IPS-15b (cell line): ENCODE measurements around the gene PDE3A.

Experiments used
- H3K27me3 ChIP-seq: one replicate; pipeline ENCODE4 v1.6.1; 2013; ENCODE audit warnings: low read length; ENCODE audit not compliant: control insufficient read depth, insufficient read depth
- H3K36me3 ChIP-seq: one replicate; pipeline ENCODE4 v1.6.1; 2013; ENCODE audit warnings: low read length; ENCODE audit not compliant: control insufficient read depth, insufficient read depth
- H3K4me1 ChIP-seq: one replicate; pipeline ENCODE4 v1.6.1; 2013; ENCODE audit warnings: mild to moderate bottlenecking, low read length; ENCODE audit not compliant: control insufficient read depth, insufficient read depth
- H3K4me3 ChIP-seq: one replicate; pipeline ENCODE4 v1.5.1; 2013; ENCODE audit warnings: low read depth, low read length
- H3K9ac ChIP-seq: one replicate; pipeline ENCODE4 v1.6.1; 2013; ENCODE audit warnings: low read depth, mild to moderate bottlenecking, low read length
- H3K9me3 ChIP-seq: one replicate; pipeline ENCODE4 v1.6.1; 2013; ENCODE audit warnings: mild to moderate bottlenecking, low read length; ENCODE audit not compliant: control insufficient read depth, insufficient read depth

PDE3A gene

DNA sequence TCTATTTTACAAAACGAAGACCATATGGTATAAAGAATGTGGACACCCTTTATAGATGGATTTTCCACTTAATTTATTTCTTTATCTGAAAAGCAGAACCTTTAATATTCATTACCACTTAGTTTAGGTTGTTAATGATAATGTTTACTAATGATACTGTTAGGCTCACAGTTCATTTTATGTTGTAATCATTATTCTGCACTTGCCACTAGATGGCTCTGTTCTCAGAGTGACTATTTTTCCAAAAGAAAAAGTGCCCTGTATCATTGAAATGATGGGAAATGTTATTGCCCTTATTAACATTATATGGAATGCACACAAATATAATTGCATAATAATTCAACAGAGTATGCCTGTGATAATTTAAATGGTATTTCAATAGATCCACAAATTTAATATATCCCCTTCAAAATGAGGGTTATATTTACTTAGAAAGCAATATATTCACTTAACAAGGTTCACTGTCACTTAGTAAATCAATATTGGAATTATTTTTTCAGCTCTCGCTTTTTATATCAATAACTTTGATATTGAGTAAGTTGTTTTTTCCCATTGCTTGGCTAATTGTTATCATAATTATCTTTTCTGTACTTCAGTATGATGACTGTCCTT is 95.7 kb downstream of the PDE3A start:
- Histone ChIP-seq H3K27me3 (no peaks in the 10 kb centered on the region), H3K4me3 (no peak overlapping the region), H3K4me1 (peaks cover 8% of the 10 kb centered on the region), H3K9ac (no peak overlapping the region), H3K36me3 (no peaks in the 10 kb centered on the region), H3K9me3 (no peaks in the 10 kb centered on the region)

DNA sequence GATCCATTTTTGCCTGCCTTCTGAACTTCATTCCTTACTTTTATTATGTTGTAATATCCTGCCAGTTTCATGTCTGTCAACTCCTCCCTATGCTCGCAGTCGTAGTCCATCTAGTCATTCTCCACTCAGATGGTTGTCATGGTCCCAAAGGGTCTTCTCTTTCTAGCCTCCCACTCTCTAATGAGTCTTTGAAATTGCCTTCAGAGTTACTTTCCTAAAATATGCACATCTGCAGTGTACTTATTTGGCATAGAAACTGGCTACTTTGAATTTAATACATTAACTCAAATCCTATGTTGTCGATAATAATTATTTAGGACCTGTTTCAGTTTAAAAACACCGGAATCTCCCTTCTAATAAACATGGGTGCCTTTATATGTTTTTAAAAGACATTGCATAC is 101.0 kb downstream of the PDE3A start:
- H3K9ac ChIP-seq = no peak overlapping the region
- peaks cover 5% of the 10 kb centered on the region for H3K4me1 ChIP-seq
- H3K27me3 ChIP-seq = no peaks in the 10 kb centered on the region

DNA sequence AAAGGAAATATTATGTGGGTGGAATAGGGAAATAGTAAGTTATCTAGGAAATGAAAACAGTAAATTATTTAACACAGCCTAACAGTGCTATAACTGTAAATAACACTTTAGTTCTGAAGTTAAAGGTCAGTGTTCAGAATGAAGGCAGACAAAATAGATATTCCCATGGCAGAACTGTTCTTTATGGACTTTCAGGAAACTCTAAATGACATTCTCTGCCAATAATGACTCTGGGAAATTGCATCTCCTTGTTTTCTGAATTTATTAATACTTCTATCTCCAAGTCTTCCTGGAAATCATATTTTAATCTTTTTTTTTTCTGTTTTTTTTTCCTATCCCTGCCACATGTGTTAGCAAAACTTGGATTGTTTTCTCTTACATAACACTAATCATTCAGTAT is 101.4 kb downstream of the PDE3A start:
- peaks cover 5% of the 10 kb centered on the region for H3K4me1 ChIP-seq
- no peak overlapping the region for H3K9ac ChIP-seq
- no peaks in the 10 kb centered on the region for H3K36me3 ChIP-seq
- no peaks in the 10 kb centered on the region for H3K9me3 ChIP-seq
- no peak overlapping the region for H3K4me3 ChIP-seq
- H3K27me3 ChIP-seq = no peaks in the 10 kb centered on the region

More for the DNA sequence above, 101.0 kb downstream of the PDE3A start:
- Histone ChIP-seq H3K36me3 (no peaks in the 10 kb centered on the region), H3K4me3 (no peak overlapping the region), H3K9me3 (no peaks in the 10 kb centered on the region)

DNA sequence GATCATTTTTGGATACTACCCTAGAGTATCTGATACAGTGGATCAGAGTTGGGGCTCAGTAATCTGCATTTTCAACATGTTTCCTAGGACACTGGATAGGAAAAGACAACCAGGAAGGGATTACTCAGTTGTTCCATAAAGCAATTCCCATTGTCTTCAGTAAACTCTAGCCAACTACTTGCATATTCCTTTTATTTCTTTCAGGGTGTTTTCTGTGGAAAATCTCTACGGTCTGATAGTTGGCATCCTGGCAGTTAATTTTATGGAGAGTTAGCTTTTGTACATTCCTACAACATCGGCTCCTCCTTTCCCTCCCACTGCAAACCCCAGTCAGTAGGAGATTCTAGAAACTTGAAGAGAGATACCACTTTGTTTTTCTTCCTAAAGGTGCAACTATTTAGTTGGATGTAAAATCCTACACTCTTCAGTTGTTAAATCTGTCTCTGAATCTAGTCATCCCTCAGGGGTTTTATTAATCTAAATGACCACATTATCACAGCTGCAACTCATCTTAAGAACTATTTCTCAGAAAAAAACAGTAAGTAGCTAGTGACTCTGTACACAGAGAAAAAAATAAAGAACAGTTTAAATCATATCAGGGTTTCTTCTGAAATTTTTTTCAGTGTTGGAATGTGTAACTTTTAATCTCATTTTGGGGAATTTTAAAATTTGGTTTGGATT is 103.9 kb downstream of the PDE3A start:
- H3K4me1 ChIP-seq = peaks cover 5% of the 10 kb centered on the region
- no peaks in the 10 kb centered on the region for H3K27me3 ChIP-seq
- no peak overlapping the region for H3K4me3 ChIP-seq
- no peaks in the 10 kb centered on the region for H3K9me3 ChIP-seq
- H3K9ac ChIP-seq = no peak overlapping the region
- no peaks in the 10 kb centered on the region for H3K36me3 ChIP-seq

DNA sequence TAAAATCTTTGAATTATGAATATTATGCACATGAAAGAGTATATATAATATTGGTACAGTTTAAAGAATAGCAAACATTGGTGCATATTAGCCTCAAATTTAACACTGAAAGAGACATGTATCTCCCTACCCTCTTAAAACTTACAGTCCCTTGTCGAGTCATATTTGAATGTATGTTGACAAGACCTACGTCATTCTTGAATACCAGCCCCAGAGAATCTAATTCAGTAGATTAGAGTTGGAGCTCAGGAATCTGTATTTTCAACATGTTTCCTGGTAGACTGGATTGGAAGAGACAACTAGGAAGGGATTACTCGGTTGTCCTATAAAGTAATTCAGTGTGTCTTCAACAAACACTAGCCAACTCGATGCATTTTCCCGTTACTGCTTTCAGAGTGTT is 104.8 kb downstream of the PDE3A start:
- H3K36me3 ChIP-seq = no peaks in the 10 kb centered on the region
- H3K4me3 ChIP-seq = no peak overlapping the region
- H3K4me1 ChIP-seq = peaks cover 5% of the 10 kb centered on the region
- no peaks in the 10 kb centered on the region for H3K27me3 ChIP-seq
- no peaks in the 10 kb centered on the region for H3K9me3 ChIP-seq
- H3K9ac ChIP-seq = no peak overlapping the region

DNA sequence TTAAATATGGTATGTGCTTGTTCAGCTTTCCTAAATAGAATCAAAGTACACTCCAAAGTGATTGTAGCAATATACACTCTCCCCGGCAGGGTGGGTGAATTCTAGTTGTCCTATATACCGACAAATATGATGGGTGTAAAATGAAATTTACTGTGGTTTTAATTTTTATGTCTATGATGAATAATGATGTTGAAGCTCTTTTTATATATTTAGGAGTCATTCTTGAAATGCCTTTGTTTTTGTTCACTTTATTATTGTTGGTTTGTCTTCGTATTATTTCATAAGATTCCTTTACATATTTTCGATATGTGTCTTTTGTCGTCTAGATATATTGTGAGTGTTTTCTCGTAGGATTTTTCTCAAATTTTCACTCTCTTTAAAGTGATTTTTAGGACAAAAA is 105.7 kb downstream of the PDE3A start:
- H3K36me3 ChIP-seq = no peaks in the 10 kb centered on the region
- H3K4me1 ChIP-seq = peaks cover 5% of the 10 kb centered on the region
- H3K9ac ChIP-seq = no peak overlapping the region
- H3K4me3 ChIP-seq = no peak overlapping the region
- H3K9me3 ChIP-seq = no peaks in the 10 kb centered on the region
- no peaks in the 10 kb centered on the region for H3K27me3 ChIP-seq

DNA sequence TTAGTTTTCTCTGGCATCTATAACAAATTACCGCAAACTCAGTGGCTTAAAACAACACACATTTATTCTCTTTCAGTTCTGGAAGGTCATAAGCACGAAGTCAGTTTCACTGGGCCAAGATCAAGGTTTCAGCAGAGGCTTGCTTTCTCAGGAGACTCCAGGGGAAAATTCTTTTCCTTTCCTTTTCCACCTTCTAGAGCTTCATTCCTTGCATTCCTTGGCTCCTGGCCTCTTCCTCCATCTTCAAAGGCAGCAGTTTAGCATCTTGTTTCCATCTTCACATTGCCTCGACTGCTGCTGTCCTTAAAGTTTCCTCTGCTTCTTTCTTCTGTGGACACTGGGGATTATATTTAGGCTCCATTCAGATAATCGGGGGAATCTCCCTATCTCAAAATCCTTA is 106.1 kb downstream of the PDE3A start:
- Histone ChIP-seq H3K27me3 (no peaks in the 10 kb centered on the region), H3K4me3 (no peak overlapping the region), H3K9me3 (no peaks in the 10 kb centered on the region), H3K4me1 (peaks cover 5% of the 10 kb centered on the region), H3K36me3 (no peaks in the 10 kb centered on the region), H3K9ac (no peak overlapping the region)

DNA sequence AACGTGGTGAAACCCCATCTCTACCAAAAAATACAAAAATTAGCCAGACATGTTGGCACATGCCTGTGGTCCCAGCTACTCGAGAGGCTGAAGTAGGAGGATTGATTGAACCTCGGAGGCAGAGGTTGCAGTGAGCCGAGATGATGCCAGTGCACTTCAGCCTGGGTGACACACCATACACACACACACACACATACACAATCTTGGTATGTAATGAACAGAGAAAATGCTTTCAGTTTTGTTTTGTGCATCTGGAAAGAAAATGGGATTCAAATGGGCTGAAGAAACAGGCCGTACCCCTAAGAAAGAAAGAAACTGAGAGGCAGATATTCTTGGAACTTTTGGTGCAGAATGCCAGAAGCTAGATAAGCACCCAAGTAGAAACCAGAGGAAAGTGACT is 107.2 kb downstream of the PDE3A start:
- no peak overlapping the region for H3K9ac ChIP-seq
- H3K9me3 ChIP-seq = no peaks in the 10 kb centered on the region
- peaks cover 5% of the 10 kb centered on the region for H3K4me1 ChIP-seq
- no peaks in the 10 kb centered on the region for H3K36me3 ChIP-seq
- H3K27me3 ChIP-seq = no peaks in the 10 kb centered on the region
- H3K4me3 ChIP-seq = no peak overlapping the region

DNA sequence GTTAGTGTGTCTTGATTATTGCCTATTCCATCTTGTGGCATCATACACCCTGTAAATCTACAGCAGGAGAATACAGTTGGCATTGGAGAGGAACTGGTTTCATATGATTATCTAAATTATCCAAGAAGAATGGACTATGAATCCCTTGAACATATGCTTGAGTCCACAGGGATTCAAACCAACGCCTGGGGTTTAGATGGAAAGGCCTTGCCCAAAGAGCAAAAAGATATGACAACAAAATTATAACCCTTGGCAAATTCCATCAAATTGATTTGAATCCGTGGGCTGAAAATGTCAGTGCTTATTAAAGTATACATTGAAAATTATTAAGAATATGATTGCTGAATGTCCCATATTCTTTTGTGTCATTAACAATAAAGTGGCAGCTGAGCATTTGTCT is 108.2 kb downstream of the PDE3A start:
- Histone ChIP-seq H3K9me3 (no peaks in the 10 kb centered on the region), H3K9ac (no peak overlapping the region), H3K4me3 (no peak overlapping the region), H3K4me1 (peaks cover 5% of the 10 kb centered on the region), H3K36me3 (no peaks in the 10 kb centered on the region), H3K27me3 (no peaks in the 10 kb centered on the region)

DNA sequence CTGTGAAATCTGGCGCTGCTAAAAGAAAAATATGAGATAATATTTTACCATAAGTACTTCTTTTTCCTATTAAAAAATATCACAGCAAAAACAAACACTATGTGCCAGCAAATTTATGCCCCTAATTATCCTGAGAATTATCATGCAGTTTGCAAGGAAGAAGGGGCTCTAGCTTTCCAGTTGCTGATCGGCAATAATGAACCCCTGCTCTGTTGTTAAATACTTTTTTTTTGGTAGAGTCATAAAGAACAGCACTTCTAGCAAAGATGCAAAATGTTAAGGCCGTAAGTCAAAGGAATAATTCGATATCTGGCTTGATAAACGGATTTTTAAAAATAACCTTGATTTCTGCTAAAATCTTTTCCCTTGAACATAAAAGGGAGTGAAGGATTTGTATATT is 108.9 kb downstream of the PDE3A start:
- H3K4me3 ChIP-seq = no peak overlapping the region
- H3K36me3 ChIP-seq = no peaks in the 10 kb centered on the region
- H3K9me3 ChIP-seq = no peaks in the 10 kb centered on the region
- no peak overlapping the region for H3K9ac ChIP-seq
- H3K27me3 ChIP-seq = no peaks in the 10 kb centered on the region
- H3K4me1 ChIP-seq = peaks cover 2% of the 10 kb centered on the region

DNA sequence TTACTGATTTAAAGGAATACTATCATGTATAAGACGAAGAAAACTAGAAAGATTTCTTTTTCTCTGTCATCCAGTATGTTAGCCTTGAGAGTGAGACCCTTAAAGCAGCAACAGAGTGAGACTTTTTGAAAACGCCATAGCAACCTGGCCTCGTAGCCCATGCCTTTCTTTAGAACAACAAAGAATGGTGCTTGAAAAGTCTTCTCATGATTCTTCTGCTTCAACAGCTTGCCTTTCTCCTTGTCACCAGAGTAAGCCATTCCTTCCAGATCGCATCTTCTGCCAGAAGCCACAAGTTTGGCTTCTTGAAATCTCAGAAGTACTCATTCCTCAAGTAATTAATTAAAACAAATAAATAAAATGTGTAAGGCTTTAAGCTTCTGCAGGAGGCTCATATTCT is 109.3 kb downstream of the PDE3A start:
- H3K9ac ChIP-seq = no peak overlapping the region
- H3K4me3 ChIP-seq = no peak overlapping the region
- H3K36me3 ChIP-seq = no peaks in the 10 kb centered on the region
- no peaks in the 10 kb centered on the region for H3K9me3 ChIP-seq
- no peaks in the 10 kb centered on the region for H3K27me3 ChIP-seq
- no peaks in the 10 kb centered on the region for H3K4me1 ChIP-seq

DNA sequence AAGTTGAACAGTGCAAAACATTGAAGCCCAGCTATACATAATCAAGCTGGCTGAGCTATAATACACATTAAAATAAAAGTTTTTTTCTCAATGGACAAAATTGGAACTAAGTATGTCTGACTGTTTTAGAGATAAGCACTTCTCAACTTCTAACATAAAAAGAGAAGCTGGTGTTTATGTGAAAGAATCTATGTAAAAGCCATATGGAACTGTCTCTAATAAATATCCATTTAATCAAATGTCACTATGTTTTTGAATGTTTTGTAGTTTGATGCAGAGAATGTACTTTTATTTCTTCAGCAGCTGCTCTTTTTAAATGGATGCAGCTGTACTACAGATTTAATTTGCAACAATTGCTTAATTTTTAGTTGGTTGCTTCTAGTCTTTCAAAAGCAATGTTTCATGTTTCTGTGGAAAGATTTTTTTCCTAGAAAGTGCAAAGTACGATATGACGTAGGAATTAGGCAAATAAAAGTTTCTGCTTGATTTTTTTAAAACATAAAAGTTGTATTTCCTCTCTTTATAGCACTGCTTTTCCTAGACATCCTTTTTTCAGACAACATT is 114.2 kb downstream of the PDE3A start:
- H3K9ac ChIP-seq = no peak overlapping the region
- no peaks in the 10 kb centered on the region for H3K4me1 ChIP-seq
- H3K9me3 ChIP-seq = no peaks in the 10 kb centered on the region
- H3K4me3 ChIP-seq = no peak overlapping the region
- no peaks in the 10 kb centered on the region for H3K36me3 ChIP-seq
- H3K27me3 ChIP-seq = no peaks in the 10 kb centered on the region
